ENCODE measurements around the gene PARD3. TPM values are rescaled to one million over a fixed set of nuclear protein-coding genes. Genes with fewer than 3 reads are reported as not detected.

The PARD3 gene
- total and polyA plus RNA-seq, 10 of the 15 experiments (the other 5 are each of a cell fraction or from before 2014, with no cell fraction given), result 2.6 to 43.1 (median 13.9) TPM

DNA sequence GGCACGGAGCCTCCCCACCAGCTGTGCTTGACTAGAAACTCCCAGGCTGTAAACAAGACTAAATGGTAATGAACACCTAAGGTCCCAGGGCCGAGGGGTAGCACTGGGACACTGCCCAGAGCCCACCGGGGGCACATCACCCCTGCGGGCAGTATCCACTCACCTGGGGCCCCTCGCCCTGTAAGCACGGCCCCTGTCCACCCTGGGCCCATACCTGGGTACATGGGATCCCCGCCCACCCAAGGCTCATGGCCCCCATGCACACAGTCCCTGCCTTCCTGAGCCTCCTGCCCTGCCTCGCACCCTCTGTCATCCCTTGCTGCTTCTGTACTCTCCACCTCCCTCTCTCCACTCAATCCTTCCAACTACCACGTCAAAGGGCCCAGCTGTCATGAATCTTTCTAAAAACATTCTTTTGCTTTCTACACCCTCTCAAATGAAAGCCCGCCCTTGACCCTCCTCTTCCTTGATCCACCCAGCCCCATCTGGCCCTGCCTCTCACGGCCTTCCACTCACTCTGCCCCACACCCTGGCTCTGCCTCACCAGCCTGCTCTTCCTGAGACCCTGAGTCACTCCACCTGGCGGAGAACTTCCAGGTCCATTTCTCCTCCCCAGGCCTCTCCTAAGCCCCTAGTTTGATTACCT, 173.1 kb downstream of the PARD3 start:
- ChIA-PET CTCF (interaction anchor here (7.4 kb wide), 1 partner anchor 119 kb away, joined by 210 read pairs; no protein-coding TSS in a partner anchor), RAD21 (ENCODE audit: unreplicated experiment) (interaction anchor here (0.6 kb wide), 1 partner anchor 492 kb away, joined by 3 read pairs; no protein-coding TSS in a partner anchor), SMC1A (ENCODE audit: uncharacterized antibody, unreplicated experiment) (no interaction called here), POLR2A (no interaction called here)
- H3K27me3 ChIP-seq (replicated peaks in 1 of 2; ENCODE audit: control insufficient read depth in 2 of 2, insufficient read depth in 2 of 2, low read length in 1 of 2), result no peaks in the 10 kb centered on the region
- 29% methylated on average over 7 of the region's 12 CpGs for WGBS (ENCODE audit: insufficient coverage, insufficient replicate concordance, low lambda C conversion rate, missing lambda C conversion rate)
- TF ChIP-seq CHD2 (IDR thresholded peaks at IDR 0.05; ENCODE audit: borderline replicate concordance, low read depth, low read length), result no peak
- TF ChIP-seq, protein P1, sequence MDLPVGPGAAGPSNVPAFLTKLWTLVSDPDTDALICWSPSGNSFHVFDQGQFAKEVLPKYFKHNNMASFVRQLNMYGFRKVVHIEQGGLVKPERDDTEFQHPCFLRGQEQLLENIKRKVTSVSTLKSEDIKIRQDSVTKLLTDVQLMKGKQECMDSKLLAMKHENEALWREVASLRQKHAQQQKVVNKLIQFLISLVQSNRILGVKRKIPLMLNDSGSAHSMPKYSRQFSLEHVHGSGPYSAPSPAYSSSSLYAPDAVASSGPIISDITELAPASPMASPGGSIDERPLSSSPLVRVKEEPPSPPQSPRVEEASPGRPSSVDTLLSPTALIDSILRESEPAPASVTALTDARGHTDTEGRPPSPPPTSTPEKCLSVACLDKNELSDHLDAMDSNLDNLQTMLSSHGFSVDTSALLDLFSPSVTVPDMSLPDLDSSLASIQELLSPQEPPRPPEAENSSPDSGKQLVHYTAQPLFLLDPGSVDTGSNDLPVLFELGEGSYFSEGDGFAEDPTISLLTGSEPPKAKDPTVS (IDR thresholded peaks at IDR 0.05; ENCODE audit: low read depth, low read length), result no peak
- H3K4me3 ChIP-seq, result no peak overlapping the region
- DNase-seq (ENCODE audit: low read depth, low spot score) (no peak), FAIRE-seq (no peak), ATAC-seq (no peak)
- 0 out of 2 replicates have a peak, but pooled peaks cover 5% of the 10 kb centered on the region for H3K4me1 ChIP-seq (ENCODE audit: control insufficient read depth, insufficient read depth, low read length)
- H3K9ac ChIP-seq (ENCODE audit: control insufficient read depth, insufficient read depth, low read length), result no peak overlapping the region
- H3K9me3 ChIP-seq (replicated peaks; ENCODE audit: control insufficient read depth, insufficient read depth, low read length), result no peaks in the 10 kb centered on the region
- in situ Hi-C loops (cut with MboI) (loop anchor here (25.0 kb wide), 1 partner anchor 1455 kb away; no protein-coding TSS in a partner anchor), intact Hi-C loops (cut with micrococcal nuclease; ENCODE audit: unreplicated experiment) (no loop called here)
- H2AFZ ChIP-seq (ENCODE audit: control insufficient read depth, low read depth, low read length), result no peak overlapping the region
- no peaks in the 10 kb centered on the region for H3K79me2 ChIP-seq (ENCODE audit: control insufficient read depth, insufficient read depth, low read length)
- BruUV-seq (replicated peaks), result no TSS peak
- H3K4me2 ChIP-seq (ENCODE audit: control insufficient read depth, insufficient read depth), result no peak overlapping the region
- no peaks in the 10 kb centered on the region for H4K20me1 ChIP-seq (ENCODE audit: control insufficient read depth, insufficient read depth)
- H3K36me3 ChIP-seq (ENCODE audit: control insufficient read depth in 2 of 2, insufficient read depth in 2 of 2, low read length in 1 of 2), result no peaks in the 10 kb centered on the region
- H3K27ac ChIP-seq (ENCODE audit: control insufficient read depth, insufficient read depth), result no peak overlapping the region

All from GM12878 (cell line).